ENCODE measurements around the gene TMEM107.

- TF ChIP-seq, protein P1, sequence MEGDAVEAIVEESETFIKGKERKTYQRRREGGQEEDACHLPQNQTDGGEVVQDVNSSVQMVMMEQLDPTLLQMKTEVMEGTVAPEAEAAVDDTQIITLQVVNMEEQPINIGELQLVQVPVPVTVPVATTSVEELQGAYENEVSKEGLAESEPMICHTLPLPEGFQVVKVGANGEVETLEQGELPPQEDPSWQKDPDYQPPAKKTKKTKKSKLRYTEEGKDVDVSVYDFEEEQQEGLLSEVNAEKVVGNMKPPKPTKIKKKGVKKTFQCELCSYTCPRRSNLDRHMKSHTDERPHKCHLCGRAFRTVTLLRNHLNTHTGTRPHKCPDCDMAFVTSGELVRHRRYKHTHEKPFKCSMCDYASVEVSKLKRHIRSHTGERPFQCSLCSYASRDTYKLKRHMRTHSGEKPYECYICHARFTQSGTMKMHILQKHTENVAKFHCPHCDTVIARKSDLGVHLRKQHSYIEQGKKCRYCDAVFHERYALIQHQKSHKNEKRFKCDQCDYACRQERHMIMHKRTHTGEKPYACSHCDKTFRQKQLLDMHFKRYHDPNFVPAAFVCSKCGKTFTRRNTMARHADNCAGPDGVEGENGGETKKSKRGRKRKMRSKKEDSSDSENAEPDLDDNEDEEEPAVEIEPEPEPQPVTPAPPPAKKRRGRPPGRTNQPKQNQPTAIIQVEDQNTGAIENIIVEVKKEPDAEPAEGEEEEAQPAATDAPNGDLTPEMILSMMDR (IDR thresholded peaks at IDR 0.05; ENCODE audit: insufficient read depth, low read length) = no peak
- no peak for TF ChIP-seq POLR2AphosphoS5 (IDR thresholded peaks at IDR 0.05; ENCODE audit: low read depth)
- TF ChIP-seq, protein P2, sequence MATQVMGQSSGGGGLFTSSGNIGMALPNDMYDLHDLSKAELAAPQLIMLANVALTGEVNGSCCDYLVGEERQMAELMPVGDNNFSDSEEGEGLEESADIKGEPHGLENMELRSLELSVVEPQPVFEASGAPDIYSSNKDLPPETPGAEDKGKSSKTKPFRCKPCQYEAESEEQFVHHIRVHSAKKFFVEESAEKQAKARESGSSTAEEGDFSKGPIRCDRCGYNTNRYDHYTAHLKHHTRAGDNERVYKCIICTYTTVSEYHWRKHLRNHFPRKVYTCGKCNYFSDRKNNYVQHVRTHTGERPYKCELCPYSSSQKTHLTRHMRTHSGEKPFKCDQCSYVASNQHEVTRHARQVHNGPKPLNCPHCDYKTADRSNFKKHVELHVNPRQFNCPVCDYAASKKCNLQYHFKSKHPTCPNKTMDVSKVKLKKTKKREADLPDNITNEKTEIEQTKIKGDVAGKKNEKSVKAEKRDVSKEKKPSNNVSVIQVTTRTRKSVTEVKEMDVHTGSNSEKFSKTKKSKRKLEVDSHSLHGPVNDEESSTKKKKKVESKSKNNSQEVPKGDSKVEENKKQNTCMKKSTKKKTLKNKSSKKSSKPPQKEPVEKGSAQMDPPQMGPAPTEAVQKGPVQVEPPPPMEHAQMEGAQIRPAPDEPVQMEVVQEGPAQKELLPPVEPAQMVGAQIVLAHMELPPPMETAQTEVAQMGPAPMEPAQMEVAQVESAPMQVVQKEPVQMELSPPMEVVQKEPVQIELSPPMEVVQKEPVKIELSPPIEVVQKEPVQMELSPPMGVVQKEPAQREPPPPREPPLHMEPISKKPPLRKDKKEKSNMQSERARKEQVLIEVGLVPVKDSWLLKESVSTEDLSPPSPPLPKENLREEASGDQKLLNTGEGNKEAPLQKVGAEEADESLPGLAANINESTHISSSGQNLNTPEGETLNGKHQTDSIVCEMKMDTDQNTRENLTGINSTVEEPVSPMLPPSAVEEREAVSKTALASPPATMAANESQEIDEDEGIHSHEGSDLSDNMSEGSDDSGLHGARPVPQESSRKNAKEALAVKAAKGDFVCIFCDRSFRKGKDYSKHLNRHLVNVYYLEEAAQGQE (IDR thresholded peaks at IDR 0.05; ENCODE audit: insufficient replicate concordance, low read depth) = no peak
Observed at GRCh38 chr17:8155996-8156245, 20.3 kb downstream of the TMEM107 start.

Data from HL-60 (cell line).